Hepatocyte (in vitro differentiated cells): ENCODE measurements around the gene HIPK4. TPM values are rescaled to one million over a fixed set of nuclear protein-coding genes. Genes with fewer than 3 reads are reported as not detected.
A peak's percentile ranks its signal among the peaks of the same experiment; 100 is the strongest.

Experiments
- DNase-seq: peaks from one replicate; pipeline ENCODE4 v3.0.0-alpha.2; 2016; ENCODE audit warnings: low spot score
- H2AFZ ChIP-seq: fragments of 200-600 bp; sonication (generic); 2 replicates; pipeline ENCODE4 v1.6.0; 2016; ENCODE audit warnings: antibody characterized with exemption, mild to moderate bottlenecking
- H3K27ac ChIP-seq: fragments of 200-600 bp; sonication (generic); 2 replicates; pipeline ENCODE4 v1.5.1; 2016; ENCODE audit warnings: mild to moderate bottlenecking
- H3K27me3 ChIP-seq: fragments of 200-600 bp; sonication (generic); 2 replicates; pipeline ENCODE4 v1.6.1; 2016
- H3K36me3 ChIP-seq: fragments of 200-600 bp; sonication (generic); replicated peaks from 2 replicates; pipeline ENCODE4 v1.5.1; 2016; ENCODE audit warnings: low read depth; ENCODE audit not compliant: insufficient read depth
- H3K4me1 ChIP-seq: fragments of 200-600 bp; sonication (generic); 2 replicates; pipeline ENCODE4 v1.5.1; 2016; ENCODE audit warnings: mild to moderate bottlenecking, moderate library complexity; ENCODE audit not compliant: insufficient read depth
- H3K4me2 ChIP-seq: fragments of 200-600 bp; sonication (generic); 2 replicates; pipeline ENCODE4 v1.6.0; 2016
- H3K4me3 ChIP-seq: fragments of 200-600 bp; sonication (generic); 2 replicates; pipeline ENCODE4 v1.5.1; 2016; ENCODE audit warnings: mild to moderate bottlenecking
- H3K79me2 ChIP-seq: fragments of 200-600 bp; sonication (generic); 2 replicates; pipeline ENCODE4 v1.6.0; 2017; ENCODE audit warnings: mild to moderate bottlenecking
- H3K9me2 ChIP-seq: fragments of 200-600 bp; sonication (generic); replicated peaks from 2 replicates; pipeline ENCODE4 v1.6.0; 2017; ENCODE audit warnings: mild to moderate bottlenecking; ENCODE audit not compliant: insufficient read depth
- H3K9me3 ChIP-seq: fragments of 200-600 bp; sonication (generic); 2 replicates; pipeline ENCODE4 v1.5.1; 2016; ENCODE audit warnings: low read depth, mild to moderate bottlenecking
- H4K20me1 ChIP-seq: fragments of 200-600 bp; sonication (generic); 2 replicates; pipeline ENCODE4 v1.6.0; 2016; ENCODE audit warnings: mild to moderate bottlenecking; ENCODE audit not compliant: insufficient read depth, poor library complexity, severe bottlenecking
- CTCF ChIP-seq: fragments of 200-600 bp; sonication (generic); IDR thresholded peaks from 2 replicates; pipeline ENCODE4 v1.5.1; 2016; ENCODE audit warnings: antibody characterized with exemption, mild to moderate bottlenecking; ENCODE audit not compliant: poor library complexity
- EZH2 ChIP-seq: fragments of 200-600 bp; sonication (generic); IDR thresholded peaks from 2 replicates; pipeline ENCODE4 v1.6.1; 2016; ENCODE audit warnings: antibody characterized with exemption, mild to moderate bottlenecking, borderline replicate concordance
- EZH2phosphoT487 ChIP-seq: fragments of 200-600 bp; sonication (generic); IDR thresholded peaks from one replicate; pipeline ENCODE4 v1.6.1; 2018; ENCODE audit warnings: antibody characterized with exemption, mild to moderate bottlenecking, low read depth, moderate library complexity; ENCODE audit not compliant: unreplicated experiment, severe bottlenecking
- WGBS: methylation state at CpG from one replicate; pipeline ENCODE4 v1.1.6; 2016; ENCODE audit warnings: low lambda C conversion rate; ENCODE audit errors: missing lambda C conversion rate; 5-methylcytosine and 5-hydroxymethylcytosine counted together
- polyA plus RNA-seq: library from polyadenylated mRNA; unstranded; fragments of >200 nt; fragmentation: Nextera tagmentation; extraction: Ambion mirVana; gene quantifications from 2 replicates; pipeline ENCODE4 v1.2.1, GENCODE V29; 2016
- total RNA-seq: library from RNA; depleted of rRNA; stranded (reverse); fragments of >200 nt; gene quantifications from 2 replicates; pipeline ENCODE4 v1.2.3, GENCODE V29; 2014

Gene HIPK4
- total and polyA plus RNA-seq, 2 experiments from 2014 or later: 0.07 to 0.13 TPM

GRCh38 chr19:40419780-40420179, 29.8 kb upstream of the HIPK4 start:
- TF ChIP-seq EZH2phosphoT487 (no peak), EZH2 (no peak)
- Histone ChIP-seq H3K27me3 (no peaks in the 10 kb centered on the region), H4K20me1 (no peaks in the 10 kb centered on the region), H3K4me3 (no peak overlapping the region), H2AFZ (no peak overlapping the region), H3K4me2 (no peak overlapping the region), H3K9me3 (no peaks in the 10 kb centered on the region), H3K36me3 (no peaks in the 10 kb centered on the region), H3K4me1 (peaks cover 25% of the 10 kb centered on the region), H3K79me2 (peaks cover 30% of the 10 kb centered on the region), H3K27ac (no peak overlapping the region), H3K9me2 (no peaks in the 10 kb centered on the region)
- WGBS: 85% methylated on average over 5 of the region's 5 CpGs
- no peak for DNase-seq

- H2AFZ ChIP-seq: no peak overlapping the region
- no peaks in the 10 kb centered on the region for H3K9me2 ChIP-seq
- H3K4me2 ChIP-seq: no peak overlapping the region
- H3K4me1 ChIP-seq: peaks cover 28% of the 10 kb centered on the region
- no peak overlapping the region for H3K27ac ChIP-seq
- no peak for TF ChIP-seq EZH2
- no peak for TF ChIP-seq CTCF
- no peak for TF ChIP-seq EZH2phosphoT487
- H3K79me2 ChIP-seq: peaks cover 24% of the 10 kb centered on the region
- no peaks in the 10 kb centered on the region for H3K36me3 ChIP-seq
- no peaks in the 10 kb centered on the region for H3K27me3 ChIP-seq
- no peaks in the 10 kb centered on the region for H4K20me1 ChIP-seq
- no peaks in the 10 kb centered on the region for H3K9me3 ChIP-seq
- H3K4me3 ChIP-seq: no peak overlapping the region
- DNase-seq: no peak
- WGBS: 81% methylated on average over 5 of the region's 5 CpGs
Measured at GRCh38 chr19:40419066-40419612, 29.2 kb upstream of the HIPK4 start.

- H3K4me2 ChIP-seq: no peak overlapping the region
- DNase-seq: no peak
- H3K4me3 ChIP-seq: no peak overlapping the region
- no peaks in the 10 kb centered on the region for H3K9me3 ChIP-seq
- H4K20me1 ChIP-seq: no peaks in the 10 kb centered on the region
- no peaks in the 10 kb centered on the region for H3K27me3 ChIP-seq
- peaks cover 13% of the 10 kb centered on the region for H3K79me2 ChIP-seq
- no peaks in the 10 kb centered on the region for H3K9me2 ChIP-seq
- WGBS: 92% methylated on average over 3 of the region's 3 CpGs
- peak overlapping the region; percentile 26 for H3K27ac ChIP-seq
- no peaks in the 10 kb centered on the region for H3K36me3 ChIP-seq
- TF ChIP-seq EZH2phosphoT487 (no peak), CTCF (no peak), EZH2 (no peak)
- peaks cover 24% of the 10 kb centered on the region for H3K4me1 ChIP-seq
- no peak overlapping the region for H2AFZ ChIP-seq
Measured at GRCh38 chr19:40418040-40418439, 28.1 kb upstream of the HIPK4 start.

DNA sequence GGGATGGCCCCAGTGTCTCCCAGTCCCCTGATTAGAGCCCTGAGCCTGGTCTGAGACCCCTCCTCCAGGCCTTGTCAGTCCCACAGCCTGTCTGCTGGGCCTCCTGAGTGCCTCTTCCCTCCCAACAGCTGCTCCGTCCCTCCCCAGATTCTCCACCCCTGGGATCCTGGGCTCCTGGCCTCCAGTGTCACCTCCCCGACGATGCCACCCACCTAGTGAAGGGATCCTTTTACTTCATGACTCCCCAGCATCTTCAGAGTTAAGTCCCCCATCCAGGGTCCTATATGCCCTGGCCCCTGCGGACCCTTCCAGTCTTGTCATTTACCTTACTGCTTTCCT, 27.6 kb upstream of the HIPK4 start:
- TF ChIP-seq CTCF (no peak), EZH2 (no peak), EZH2phosphoT487 (no peak)
- H2AFZ ChIP-seq: no peak overlapping the region

More for the DNA sequence above, 27.6 kb upstream of the HIPK4 start:
- peaks cover 24% of the 10 kb centered on the region for H3K4me1 ChIP-seq
- H3K27ac ChIP-seq: peak overlapping the region; percentile 26
- no peaks in the 10 kb centered on the region for H3K9me2 ChIP-seq
- peaks cover 8% of the 10 kb centered on the region for H3K79me2 ChIP-seq
- H3K4me3 ChIP-seq: no peak overlapping the region
- no peaks in the 10 kb centered on the region for H3K9me3 ChIP-seq
- H4K20me1 ChIP-seq: no peaks in the 10 kb centered on the region
- H3K27me3 ChIP-seq: no peaks in the 10 kb centered on the region
- H3K4me2 ChIP-seq: no peak overlapping the region
- no peak for DNase-seq
- 81% methylated on average over 4 of the region's 4 CpGs for WGBS
- H3K36me3 ChIP-seq: no peaks in the 10 kb centered on the region
